ENCODE data around the gene IFITM5. TPM values are rescaled to one million over a fixed set of nuclear protein-coding genes. Genes with fewer than 3 reads are reported as not detected.

IFITM5 gene
- total and polyA plus RNA-seq, 9 of the 15 experiments (the other 6 are each of a cell fraction or from before 2014, with no cell fraction given): 0.19 TPM; not detected in 8

DNA sequence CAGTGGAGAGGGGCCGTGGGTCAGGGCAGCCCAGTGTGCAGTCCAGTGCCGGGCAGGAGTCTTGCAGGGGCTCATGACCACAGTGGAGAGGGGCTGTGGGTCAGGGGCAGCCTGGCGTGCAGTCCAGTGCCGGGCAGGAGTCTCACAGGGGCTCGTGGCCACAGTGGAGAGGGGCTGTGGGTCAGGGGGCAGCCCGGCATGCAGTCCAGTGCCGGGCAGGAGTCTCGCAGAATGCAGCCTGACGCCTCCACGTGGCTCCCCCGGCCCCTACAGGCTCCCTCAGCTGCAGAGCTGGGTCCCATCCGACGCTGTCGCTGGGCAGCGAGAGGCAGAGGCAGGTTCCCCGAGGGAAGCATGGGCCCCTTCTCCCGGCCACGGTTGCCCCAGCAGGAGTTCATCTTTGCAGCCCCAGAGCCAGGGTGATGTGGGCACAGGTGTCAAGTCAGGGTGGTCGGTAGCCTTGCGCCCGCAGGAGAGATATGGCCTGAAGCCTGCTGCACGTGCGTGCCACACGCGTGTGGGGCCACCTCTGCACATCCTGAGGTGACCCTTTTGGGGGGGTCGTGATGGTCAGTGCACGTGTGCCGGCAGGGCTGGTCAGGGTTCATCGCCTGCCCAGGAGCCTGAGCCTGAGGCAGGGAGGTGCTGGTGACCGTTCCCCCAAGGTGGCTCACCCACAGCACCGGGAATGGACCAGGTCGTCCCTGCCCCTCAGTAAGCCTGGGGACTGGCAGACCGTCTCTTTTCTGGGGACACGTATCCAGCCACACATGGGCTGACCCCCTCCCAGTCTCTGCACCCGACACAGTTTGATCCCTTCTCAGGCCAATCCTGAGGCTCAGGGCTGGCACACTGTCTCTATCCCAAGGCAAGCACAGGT lies 2.9 kb downstream of the IFITM5 start:
- BruUV-seq (replicated peaks): no TSS peak
- ATAC-seq: no peak
- WGBS (ENCODE audit: insufficient coverage, low coverage, missing lambda C conversion rate): 80% methylated on average over 28 of the region's 35 CpGs

More for the DNA sequence above, 2.9 kb downstream of the IFITM5 start:
- H2AFZ ChIP-seq (ENCODE audit: low read depth, low read length): no peak overlapping the region
- intact Hi-C loops (cut with micrococcal nuclease) (no loop called here), in situ Hi-C loops (cut with MboI) (no loop called here)
- no peaks in the 10 kb centered on the region for H3K9me1 ChIP-seq (ENCODE audit: control insufficient read depth, insufficient read depth, low read length)
- no peak overlapping the region for H3K27ac ChIP-seq (ENCODE audit: extremely low read depth, low read depth, low read length)
- H3K9me3 ChIP-seq (replicated peaks; ENCODE audit: control insufficient read depth, insufficient read depth, low read depth, low read length): no peaks in the 10 kb centered on the region
- H3K79me2 ChIP-seq (ENCODE audit: control insufficient read depth, insufficient read depth, low read length): no peaks in the 10 kb centered on the region
- no peak overlapping the region for H3K4me3 ChIP-seq
- ChIA-PET CTCF (ENCODE audit: low intra/inter-chr PET ratio) (no interaction called here), POLR2A (interaction anchor here (0.6 to 0.7 kb wide), 2 partner anchors 8 to 87 kb away, joined by 3 to 4 read pairs; no protein-coding TSS in a partner anchor)
- H3K36me3 ChIP-seq (ENCODE audit: control insufficient read depth, insufficient read depth, low read length): peaks cover 42% of the 10 kb centered on the region; the same call in 2 of the 3 replicates
- FAIRE-seq (no peak), DNase-seq (ENCODE audit: extremely low read depth in 1 of 4, low spot score in 3 of 4) (no peak)
- H3K27me3 ChIP-seq (ENCODE audit: control insufficient read depth in 2 of 2, insufficient read depth in 2 of 2, low read length in 2 of 2): no peaks in the 10 kb centered on the region
- peak overlapping the region in 1 of 2 experiments; percentile 81; a peak in 2 of 4 replicates for H3K9ac ChIP-seq (ENCODE audit: insufficient read depth in 1 of 2, low read depth in 2 of 2, low read length in 2 of 2)
- TF ChIP-seq POLR2G (IDR thresholded peaks at IDR 0.05; ENCODE audit: low read depth, low read length) (peak; percentile 63), RBFOX2 (IDR thresholded peaks at IDR 0.05; ENCODE audit: low read depth, low read length) (peak; percentile 52), KDM5B (IDR thresholded peaks at IDR 0.05; ENCODE audit: insufficient replicate concordance, low read depth, low read length) (peak; percentile 17), RBM22 (IDR thresholded peaks at IDR 0.05; ENCODE audit: low read depth, low read length, poor library complexity, severe bottlenecking) (peak; percentile 14)
- TF ChIP-seq, protein P1, sequence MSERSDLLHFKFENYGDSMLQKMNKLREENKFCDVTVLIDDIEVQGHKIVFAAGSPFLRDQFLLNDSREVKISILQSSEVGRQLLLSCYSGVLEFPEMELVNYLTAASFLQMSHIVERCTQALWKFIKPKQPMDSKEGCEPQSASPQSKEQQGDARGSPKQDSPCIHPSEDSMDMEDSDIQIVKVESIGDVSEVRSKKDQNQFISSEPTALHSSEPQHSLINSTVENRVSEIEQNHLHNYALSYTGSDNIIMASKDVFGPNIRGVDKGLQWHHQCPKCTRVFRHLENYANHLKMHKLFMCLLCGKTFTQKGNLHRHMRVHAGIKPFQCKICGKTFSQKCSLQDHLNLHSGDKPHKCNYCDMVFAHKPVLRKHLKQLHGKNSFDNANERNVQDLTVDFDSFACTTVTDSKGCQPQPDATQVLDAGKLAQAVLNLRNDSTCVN (CRISPR knock-in tag; IDR thresholded peaks at IDR 0.05): no peak
- no peak overlapping the region for H3K4me2 ChIP-seq (ENCODE audit: insufficient read depth, low read length)
- H4K20me1 ChIP-seq (replicated peaks; ENCODE audit: control insufficient read depth, insufficient read depth, low read length): no peaks in the 10 kb centered on the region
- H3K4me1 ChIP-seq (replicated peaks in 1 of 2; ENCODE audit: control insufficient read depth in 2 of 2, insufficient read depth in 2 of 2, low read length in 2 of 2): peaks cover 19 to 85% of the 10 kb centered on the region in 2 experiments

Data from K562 (cell line).